OCI-LY7 (cell line): ENCODE data around the gene MIEF1. TPM values are rescaled to one million over a fixed set of nuclear protein-coding genes. Genes with fewer than 3 reads are reported as not detected.

Experiments
- BruUV-seq: library from RNA; stranded (reverse); fragments of 400-500 nt; replicated peaks from 2 replicates; lab custom pipeline; 2021; lab: Mats Ljungman, UMichigan
- CTCF ChIA-PET: fragments of 300-600 bp; sonication (Branson Sonifier 250); formaldehyde crosslinking; loops from one replicate; lab custom pipeline; 2022; ENCODE audit warnings: antibody characterized with exemption; ENCODE audit not compliant: unreplicated experiment; lab: Charles Lee
- POLR2A ChIA-PET: fragments of 300-600 bp; sonication (Branson Sonifier 250); formaldehyde crosslinking; loops from one replicate; lab custom pipeline; 2022; ENCODE audit warnings: antibody characterized with exemption; lab: Charles Lee
- DNase-seq: peaks from one replicate; pipeline ENCODE4 v3.0.0-alpha.2; 2015; ENCODE audit warnings: low spot score
- H2AFZ ChIP-seq: fragments of 200-600 bp; sonication (generic), shearing (Covaris generic); 2 replicates; pipeline ENCODE4 v1.6.1; 2014; ENCODE audit warnings: mild to moderate bottlenecking, antibody characterized with exemption, low read length, moderate library complexity
- H3K27ac ChIP-seq: fragments of 200-600 bp; sonication (generic); 2 replicates; pipeline ENCODE4 v1.5.1; 2014; ENCODE audit warnings: mixed run types, low read depth, mild to moderate bottlenecking, moderate library complexity, low read length, inconsistent platforms; ENCODE audit not compliant: poor library complexity, severe bottlenecking
- H3K36me3 ChIP-seq: fragments of 200-600 bp; sonication (generic); 2 replicates; pipeline ENCODE4 v1.6.1; 2014; ENCODE audit warnings: mild to moderate bottlenecking, antibody characterized with exemption, low read length, moderate library complexity, mixed read lengths; ENCODE audit not compliant: insufficient read depth
- H3K4me1 ChIP-seq: fragments of 200-600 bp; sonication (generic); 2 replicates; pipeline ENCODE4 v1.5.1; 2014; ENCODE audit warnings: mild to moderate bottlenecking, low read length; ENCODE audit not compliant: insufficient read depth, poor library complexity, severe bottlenecking
- H3K4me2 ChIP-seq: fragments of 200-600 bp; sonication (generic); 2 replicates; pipeline ENCODE4 v1.6.1; 2014; ENCODE audit warnings: mild to moderate bottlenecking, low read length
- H3K4me3 ChIP-seq: fragments of 200-600 bp; sonication (generic); 2 replicates; pipeline ENCODE4 v1.5.1; 2014; ENCODE audit warnings: mild to moderate bottlenecking, low read depth, low read length; ENCODE audit not compliant: poor library complexity, severe bottlenecking
- H3K79me2 ChIP-seq: fragments of 200-600 bp; sonication (generic); 2 replicates; pipeline ENCODE4 v1.6.1; 2016; ENCODE audit warnings: low read depth, mild to moderate bottlenecking, low read length, moderate library complexity, mixed read lengths; ENCODE audit not compliant: insufficient read depth
- H3K9me2 ChIP-seq: fragments of 200-600 bp; sonication (generic); 2 replicates; pipeline ENCODE4 v1.6.1; 2016; ENCODE audit warnings: mild to moderate bottlenecking, low read length, mixed read lengths; ENCODE audit not compliant: insufficient read depth
- H3K9me3 ChIP-seq: fragments of 200-600 bp; sonication (generic); 2 replicates; pipeline ENCODE4 v1.6.1; 2014; ENCODE audit warnings: mild to moderate bottlenecking, mixed run types, low read length, mixed read lengths
- H4K20me1 ChIP-seq: fragments of 200-600 bp; sonication (generic); 2 replicates; pipeline ENCODE4 v1.6.1; 2014; ENCODE audit warnings: mild to moderate bottlenecking, antibody characterized with exemption, low read length, moderate library complexity, mixed read lengths; ENCODE audit not compliant: insufficient read depth
- EZH2phosphoT487 ChIP-seq: fragments of 200-600 bp; sonication (generic); IDR thresholded peaks from 2 replicates; pipeline ENCODE4 v1.6.1; 2018; ENCODE audit warnings: low read depth, borderline replicate concordance, mild to moderate bottlenecking, mixed run types, antibody characterized with exemption, low read length, moderate library complexity, mixed read lengths
- intact Hi-C: fragments of 100-400 bp; cut with micrococcal nuclease; formaldehyde crosslinking; loops from one replicate; pipeline ENCODE4 v1.10.0; 2022; ENCODE audit not compliant: unreplicated experiment
- total RNA-seq, 2 experiments: library from RNA; depleted of rRNA in 1 of 2; stranded (reverse); fragments of >200 nt in 1 of 2; shearing (Covaris generic) in 1 of 2; gene quantifications; 2 replicates each; pipeline ENCODE4 v1.2.3, GENCODE V29; 2014 to 2022
- TF ChIP-seq, protein P1 (sequence below): fragments of 200-600 bp; sonication (generic); conservative IDR thresholded peaks from 2 replicates; pipeline ENCODE4 v1.5.1; 2014; ENCODE audit warnings: mild to moderate bottlenecking, antibody characterized with exemption, low read length, moderate library complexity, mixed read lengths

The MIEF1 gene
- total RNA-seq, 2 experiments from 2014 or later = 32.5 to 55.0 TPM

DNA sequence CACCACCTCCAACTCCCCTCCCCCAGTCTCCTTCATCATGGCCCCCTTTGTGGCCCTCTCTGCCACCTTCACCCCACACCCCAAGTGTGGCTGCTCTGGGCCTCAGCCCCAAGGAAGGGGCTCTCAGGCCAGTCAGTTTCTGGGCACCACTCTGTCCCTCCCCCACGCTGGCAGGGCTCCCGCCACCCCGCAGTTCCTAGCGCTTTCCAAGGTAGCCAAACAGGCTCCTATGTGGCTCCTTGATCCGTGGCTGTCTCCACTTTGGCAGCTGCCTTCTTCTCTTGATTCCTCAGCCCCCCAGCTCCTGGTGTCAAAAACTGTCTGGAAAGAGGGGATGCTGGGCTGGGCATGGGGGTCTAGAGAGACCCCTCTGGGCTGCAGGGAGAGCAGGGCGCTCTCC, 58.0 kb downstream of the MIEF1 start:
- no peak overlapping the region for H3K27ac ChIP-seq
- no peaks in the 10 kb centered on the region for H3K4me1 ChIP-seq
- H4K20me1 ChIP-seq = no peaks in the 10 kb centered on the region
- H2AFZ ChIP-seq = no peak overlapping the region
- no peak for DNase-seq
- H3K9me3 ChIP-seq = no peaks in the 10 kb centered on the region
- POLR2A ChIA-PET = no interaction called here
- no peak overlapping the region for H3K4me3 ChIP-seq
- no peaks in the 10 kb centered on the region for H3K36me3 ChIP-seq
- intact Hi-C loops = no loop called here
- H3K9me2 ChIP-seq = no peaks in the 10 kb centered on the region
- no peak for TF ChIP-seq EZH2phosphoT487
- TF ChIP-seq, protein P1, sequence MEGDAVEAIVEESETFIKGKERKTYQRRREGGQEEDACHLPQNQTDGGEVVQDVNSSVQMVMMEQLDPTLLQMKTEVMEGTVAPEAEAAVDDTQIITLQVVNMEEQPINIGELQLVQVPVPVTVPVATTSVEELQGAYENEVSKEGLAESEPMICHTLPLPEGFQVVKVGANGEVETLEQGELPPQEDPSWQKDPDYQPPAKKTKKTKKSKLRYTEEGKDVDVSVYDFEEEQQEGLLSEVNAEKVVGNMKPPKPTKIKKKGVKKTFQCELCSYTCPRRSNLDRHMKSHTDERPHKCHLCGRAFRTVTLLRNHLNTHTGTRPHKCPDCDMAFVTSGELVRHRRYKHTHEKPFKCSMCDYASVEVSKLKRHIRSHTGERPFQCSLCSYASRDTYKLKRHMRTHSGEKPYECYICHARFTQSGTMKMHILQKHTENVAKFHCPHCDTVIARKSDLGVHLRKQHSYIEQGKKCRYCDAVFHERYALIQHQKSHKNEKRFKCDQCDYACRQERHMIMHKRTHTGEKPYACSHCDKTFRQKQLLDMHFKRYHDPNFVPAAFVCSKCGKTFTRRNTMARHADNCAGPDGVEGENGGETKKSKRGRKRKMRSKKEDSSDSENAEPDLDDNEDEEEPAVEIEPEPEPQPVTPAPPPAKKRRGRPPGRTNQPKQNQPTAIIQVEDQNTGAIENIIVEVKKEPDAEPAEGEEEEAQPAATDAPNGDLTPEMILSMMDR = no peak
- BruUV-seq = no TSS peak
- no peaks in the 10 kb centered on the region for H3K79me2 ChIP-seq
- H3K4me2 ChIP-seq = no peak overlapping the region
- CTCF ChIA-PET = interaction anchor here (0.6 kb wide), 1 partner anchor 442 kb away, joined by 3 read pairs; no protein-coding TSS in a partner anchor

DNA sequence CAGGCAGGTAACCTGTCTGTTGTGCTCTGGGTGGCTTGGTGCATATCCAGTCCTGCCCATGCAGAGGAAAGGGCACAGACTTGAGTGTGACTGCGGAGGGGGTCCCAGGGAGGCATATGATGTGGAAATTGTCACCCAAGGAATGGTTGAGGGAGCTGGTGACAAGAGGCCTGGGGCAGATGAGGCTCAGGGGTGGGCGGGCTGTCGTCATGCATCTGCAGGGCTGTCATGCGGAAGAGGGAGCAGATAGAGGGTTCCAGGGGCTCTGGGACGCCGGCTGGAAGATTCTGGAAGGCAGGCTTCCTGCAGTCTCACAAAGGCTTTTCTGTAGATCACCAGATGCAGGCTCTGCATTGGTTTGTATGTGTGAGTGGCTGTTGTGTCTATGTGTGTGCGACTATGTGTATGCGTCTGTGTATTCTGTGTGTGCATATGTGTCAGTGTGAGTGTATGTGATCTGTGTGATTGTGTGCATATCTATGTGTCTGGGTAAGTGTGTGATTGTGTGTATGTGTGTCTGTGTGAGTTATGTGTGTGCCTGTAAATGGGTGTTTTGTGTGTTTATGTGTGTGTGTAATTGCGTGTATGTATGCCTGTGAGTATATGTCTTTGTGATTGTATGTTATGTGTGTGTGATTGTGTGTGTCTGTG, 60.9 kb downstream of the MIEF1 start:
- TF ChIP-seq, protein P1 = no peak
- no peak for TF ChIP-seq EZH2phosphoT487
- H3K9me2 ChIP-seq = no peaks in the 10 kb centered on the region
- H3K79me2 ChIP-seq = no peaks in the 10 kb centered on the region
- ChIA-PET CTCF (no interaction called here), POLR2A (no interaction called here)
- H2AFZ ChIP-seq = no peak overlapping the region
- no peak overlapping the region for H3K4me3 ChIP-seq
- H4K20me1 ChIP-seq = no peaks in the 10 kb centered on the region
- H3K4me2 ChIP-seq = no peak overlapping the region
- no peak for DNase-seq
- intact Hi-C loops = no loop called here
- no TSS peak for BruUV-seq
- no peaks in the 10 kb centered on the region for H3K9me3 ChIP-seq
- H3K4me1 ChIP-seq = peaks cover 11% of the 10 kb centered on the region
- no peaks in the 10 kb centered on the region for H3K36me3 ChIP-seq
- no peak overlapping the region for H3K27ac ChIP-seq

DNA sequence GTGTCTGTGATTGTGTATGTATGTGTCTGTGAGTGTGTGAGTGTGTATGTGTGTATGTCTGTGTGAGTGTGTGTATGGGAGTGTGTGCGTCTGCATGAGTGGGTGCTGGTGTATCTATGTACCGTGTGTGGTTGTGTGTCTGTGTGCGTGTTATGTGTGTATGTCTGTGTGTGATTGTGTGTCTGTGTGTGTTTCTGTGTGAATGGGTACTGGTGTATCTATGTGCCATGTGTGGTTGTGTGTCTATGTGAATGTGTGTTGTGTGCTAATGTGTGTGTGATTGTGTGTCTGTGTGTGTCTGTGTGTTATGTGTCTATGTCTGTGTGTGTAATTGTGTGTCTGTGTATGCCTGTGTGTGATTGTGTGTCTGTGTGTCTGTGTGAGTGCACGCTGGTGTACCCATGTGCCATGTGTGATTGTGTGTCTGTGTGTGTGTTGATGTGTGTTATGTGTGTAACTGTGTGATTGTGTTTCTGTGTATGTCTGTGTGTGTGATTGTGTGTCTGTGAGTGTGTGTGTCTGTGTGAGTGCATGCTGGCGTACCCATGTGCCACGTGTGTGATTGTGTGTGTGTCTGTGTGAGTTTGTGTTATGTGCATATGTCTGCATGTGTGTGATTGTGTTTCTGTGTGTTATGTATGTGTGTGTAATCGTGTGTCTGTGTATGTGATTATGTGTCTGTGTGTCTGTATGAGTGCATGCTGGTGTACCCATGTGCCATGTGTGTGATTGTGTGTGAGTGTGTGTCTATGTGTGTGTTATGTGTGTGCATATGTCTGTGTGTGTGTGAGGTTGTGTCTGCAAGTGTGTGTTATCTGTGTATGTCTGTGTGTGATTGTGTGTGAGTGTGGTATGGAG, 61.7 kb downstream of the MIEF1 start:
- Histone ChIP-seq H4K20me1 (no peaks in the 10 kb centered on the region), H3K27ac (no peak overlapping the region), H2AFZ (no peak overlapping the region), H3K36me3 (no peaks in the 10 kb centered on the region), H3K9me2 (no peaks in the 10 kb centered on the region), H3K4me2 (no peak overlapping the region), H3K4me3 (no peak overlapping the region), H3K79me2 (no peaks in the 10 kb centered on the region), H3K9me3 (no peaks in the 10 kb centered on the region), H3K4me1 (peaks cover 16% of the 10 kb centered on the region)
- ChIA-PET CTCF (no interaction called here), POLR2A (no interaction called here)
- no TSS peak for BruUV-seq
- no peak for DNase-seq
- intact Hi-C loops = no loop called here
- TF ChIP-seq, protein P1 = no peak
- TF ChIP-seq EZH2phosphoT487 = no peak
